GM18868 (cell line): ENCODE measurements around the gene ZNF485.
"Not testable (repeated sequence)": the region's sequence is repeated elsewhere in the genome, so short reads cannot be mapped to it uniquely, and the experiment has no call there.

Source experiments
- ATAC-seq: cut with Tn5 transposase; IDR thresholded peaks from one replicate; pipeline ENCODE4 v1.9.1; 2021; ENCODE audit warnings: mild to moderate bottlenecking, moderate library complexity; ENCODE audit not compliant: unreplicated experiment

Gene ZNF485

DNA sequence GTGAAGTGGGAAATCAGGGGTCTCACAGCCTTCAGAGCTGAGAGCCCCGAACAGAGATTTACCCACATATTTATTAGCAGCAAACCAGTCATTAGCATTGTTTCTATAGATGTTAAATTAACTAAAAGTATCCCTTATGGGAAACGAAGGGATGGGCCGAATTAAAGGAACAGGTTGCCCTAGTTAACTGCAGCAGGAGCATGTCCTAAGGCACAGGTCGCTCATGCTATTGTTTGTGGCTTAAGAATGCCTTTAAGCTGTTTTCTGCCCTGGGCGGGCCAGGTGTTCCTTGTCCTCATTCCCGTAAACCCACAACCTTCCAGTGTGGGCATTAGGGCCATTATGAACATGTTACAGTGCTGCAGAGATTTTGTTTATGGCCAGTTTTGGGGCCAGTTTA, 4.7 kb upstream of the ZNF485 start:
- not testable (repeated sequence) for ATAC-seq

- peak; percentile 19 for ATAC-seq
Measured at GRCh38 chr10:43605850-43606322, 352 bp upstream of the ZNF485 start.

DNA sequence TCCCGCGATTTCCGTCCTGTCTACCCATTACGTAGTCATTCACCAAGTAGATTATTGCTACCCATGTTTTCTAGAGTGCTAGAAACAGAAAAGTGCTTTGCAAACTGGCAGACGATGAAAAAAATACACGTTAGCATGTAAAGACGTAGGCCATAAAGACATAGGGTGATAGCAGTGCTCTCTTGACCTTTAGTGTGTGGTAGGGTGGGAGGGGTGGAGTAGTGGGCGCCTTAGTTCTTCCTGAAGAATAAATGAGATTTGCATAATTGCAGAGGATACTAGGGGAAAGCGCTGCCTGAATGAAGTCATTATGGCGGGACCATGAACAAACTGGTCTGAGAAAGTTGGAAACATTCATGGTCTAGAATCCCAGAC, 948 bp downstream of the ZNF485 start:
- no peak for ATAC-seq

DNA sequence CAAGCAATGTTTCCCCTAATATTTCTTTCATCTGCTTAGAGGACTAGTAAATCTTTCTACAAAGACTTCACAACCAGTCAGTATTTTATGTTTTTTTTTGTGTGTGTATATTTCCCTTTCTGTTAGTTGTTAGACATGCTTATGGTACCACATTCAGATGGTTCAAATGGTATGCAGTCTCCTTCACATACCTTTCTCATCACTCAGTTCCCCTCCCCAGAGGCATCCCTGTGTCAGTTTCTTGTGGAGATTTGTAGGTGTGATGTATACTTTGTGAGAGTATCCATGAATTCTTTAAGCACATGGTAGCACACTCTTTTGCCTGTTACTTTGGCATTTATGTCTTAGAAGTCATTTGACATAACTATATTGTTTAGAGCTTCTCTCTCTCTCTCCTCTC, 4.4 kb downstream of the ZNF485 start:
- no peak for ATAC-seq

GRCh38 chr10:43616697-43617370, 10.6 kb downstream of the ZNF485 start:
- ATAC-seq: no peak

DNA sequence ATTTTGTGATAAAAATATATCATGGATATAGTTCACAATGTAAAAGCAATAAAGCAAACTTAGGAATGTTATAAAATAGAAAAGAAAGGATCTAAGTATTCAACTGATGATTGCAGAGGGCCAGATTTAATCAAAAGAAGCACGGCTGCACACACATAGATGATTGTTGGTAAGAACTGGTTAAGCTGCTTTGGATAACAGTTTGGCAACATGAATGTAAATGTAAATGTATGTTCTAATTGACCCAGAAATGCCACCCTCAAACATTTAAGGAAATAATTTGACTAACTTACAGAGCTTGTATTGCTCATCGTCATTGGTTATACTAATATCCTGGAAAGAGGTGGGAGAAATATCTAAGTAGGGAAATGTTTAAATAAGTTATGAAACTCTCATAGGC, 13.1 kb downstream of the ZNF485 start:
- ATAC-seq: no peak

DNA sequence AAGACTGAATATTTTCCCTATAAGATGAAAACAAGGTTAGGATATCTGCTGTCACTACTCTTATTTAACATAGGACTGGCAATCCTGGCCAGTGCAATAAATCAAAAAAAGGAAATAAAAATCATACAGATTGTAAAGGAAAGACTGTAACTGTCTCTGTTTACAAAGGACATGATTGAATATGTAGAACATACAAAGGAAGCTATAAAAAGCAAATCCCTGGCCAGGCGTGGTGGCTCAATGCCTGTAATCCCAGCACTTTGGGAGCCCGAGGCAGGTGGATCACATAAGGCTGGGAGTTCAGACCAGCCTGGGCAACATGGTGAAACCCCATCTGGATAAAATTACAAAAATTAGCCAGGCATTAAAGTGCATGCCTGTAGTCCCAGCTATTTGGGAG, 15.8 kb downstream of the ZNF485 start:
- ATAC-seq: no peak

- ATAC-seq: no peak
Measured at GRCh38 chr10:43623351-43623750, 17.1 kb downstream of the ZNF485 start.

DNA sequence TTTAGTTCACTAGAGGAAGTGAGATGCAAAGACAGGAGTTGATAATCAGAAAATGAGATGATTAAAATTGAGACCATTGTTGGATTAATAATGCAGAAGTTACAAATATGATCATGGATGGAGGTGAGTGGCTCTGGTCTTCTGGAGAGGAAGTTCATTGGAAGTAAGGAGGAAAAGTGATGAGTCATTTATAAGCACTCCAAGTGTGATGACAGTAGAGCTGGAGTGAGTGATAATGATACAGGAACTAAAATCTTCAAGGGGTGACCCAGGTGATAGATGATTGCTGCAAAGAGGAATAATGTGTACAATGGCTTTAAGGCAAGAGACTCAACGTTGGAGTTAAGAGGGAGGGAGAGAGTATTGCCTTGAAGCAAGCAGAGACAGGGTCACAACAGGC, 21.7 kb downstream of the ZNF485 start:
- ATAC-seq: no peak

DNA sequence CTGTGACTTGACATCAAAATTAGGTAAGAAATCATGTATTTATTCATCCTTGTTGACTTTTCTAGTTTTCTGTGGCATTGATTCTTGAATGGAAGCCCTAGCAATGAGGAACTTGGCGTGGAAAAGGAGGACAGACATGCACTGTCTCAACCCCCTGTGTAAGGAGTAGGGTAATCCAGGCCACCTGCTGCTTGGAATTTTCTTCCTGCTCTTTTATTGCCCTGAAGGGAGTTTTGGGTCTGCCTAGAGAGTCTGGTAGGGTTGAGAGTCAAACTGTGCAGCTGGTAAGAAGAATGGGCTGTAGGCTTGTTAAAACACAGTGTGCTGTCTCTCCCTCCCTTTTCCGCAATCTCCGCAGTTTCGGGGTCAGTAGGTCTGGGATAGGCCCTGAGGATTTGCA, 22.7 kb downstream of the ZNF485 start:
- ATAC-seq: no peak

DNA sequence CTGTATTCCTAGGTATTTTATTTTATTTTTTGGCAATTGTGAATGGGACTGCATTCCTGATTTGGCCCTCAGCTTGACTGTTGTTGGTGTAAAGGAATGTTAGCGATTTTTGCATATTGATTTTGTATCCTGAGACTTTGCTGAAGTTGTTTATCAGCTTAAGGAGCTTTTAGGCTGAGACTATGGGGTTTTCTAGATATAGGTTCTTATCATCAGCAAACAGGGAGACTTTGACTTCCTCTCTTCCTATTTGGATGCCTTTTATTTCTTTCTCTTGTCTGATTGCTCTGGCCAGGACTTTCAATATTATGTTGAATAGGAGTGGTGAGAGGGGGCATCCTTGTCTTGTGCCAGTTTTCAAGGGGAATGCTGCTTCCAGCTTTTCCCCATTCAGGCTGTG, 29.6 kb downstream of the ZNF485 start:
- not testable (repeated sequence) for ATAC-seq

- no peak for ATAC-seq
Measured at GRCh38 chr10:43640603-43641002, 34.4 kb downstream of the ZNF485 start.

DNA sequence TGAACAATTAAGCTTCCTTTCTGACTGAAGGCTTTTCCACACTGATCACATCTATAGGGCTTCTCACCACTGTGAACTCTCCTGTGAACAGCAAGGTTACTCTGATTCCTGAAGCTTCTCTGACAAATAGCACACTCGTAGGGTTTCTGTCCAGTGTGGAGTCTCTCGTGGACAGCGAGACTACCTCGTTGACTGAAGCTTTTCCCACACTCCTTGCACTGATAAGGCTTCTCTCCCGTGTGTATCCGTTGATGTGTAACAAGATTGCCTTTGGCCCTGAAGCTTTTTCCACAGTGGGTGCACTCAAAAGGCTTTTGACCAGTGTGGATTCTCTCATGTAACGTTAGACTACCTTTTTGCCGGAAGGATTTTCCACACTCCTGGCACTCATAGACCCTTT, 38.0 kb downstream of the ZNF485 start:
- ATAC-seq: no peak

GRCh38 chr10:43645866-43646265, 39.6 kb downstream of the ZNF485 start:
- no peak for ATAC-seq

DNA sequence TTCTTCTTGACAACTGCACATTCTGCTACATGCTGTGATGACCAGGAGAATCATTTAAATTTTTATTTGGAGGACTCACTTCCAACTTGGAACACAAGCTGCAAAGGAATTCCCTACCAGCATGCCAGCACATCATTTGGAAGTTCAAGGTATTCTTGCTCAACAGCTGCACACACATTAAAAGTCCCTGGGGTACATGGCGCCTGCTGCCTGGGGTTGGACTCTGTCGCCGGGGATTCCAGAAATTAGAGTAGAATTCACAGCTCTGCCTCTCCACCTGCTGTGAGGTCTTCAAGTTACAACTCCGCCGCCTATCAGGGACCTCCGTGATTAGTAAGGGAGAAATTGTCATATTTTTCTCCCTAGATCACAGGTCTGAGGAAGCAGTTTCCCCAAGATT, 41.3 kb downstream of the ZNF485 start:
- no peak for ATAC-seq

- ATAC-seq: no peak
Measured at GRCh38 chr10:43648095-43648397, 41.8 kb downstream of the ZNF485 start.

- peak; percentile 99 for ATAC-seq
Measured at GRCh38 chr10:43648398-43649184, 42.4 kb downstream of the ZNF485 start, which contains the start of gene ZNF32. ZNF32 (minus strand) TSS chr10:43648881; CDS start chr10:43646133, 2,748 bp downstream.

DNA sequence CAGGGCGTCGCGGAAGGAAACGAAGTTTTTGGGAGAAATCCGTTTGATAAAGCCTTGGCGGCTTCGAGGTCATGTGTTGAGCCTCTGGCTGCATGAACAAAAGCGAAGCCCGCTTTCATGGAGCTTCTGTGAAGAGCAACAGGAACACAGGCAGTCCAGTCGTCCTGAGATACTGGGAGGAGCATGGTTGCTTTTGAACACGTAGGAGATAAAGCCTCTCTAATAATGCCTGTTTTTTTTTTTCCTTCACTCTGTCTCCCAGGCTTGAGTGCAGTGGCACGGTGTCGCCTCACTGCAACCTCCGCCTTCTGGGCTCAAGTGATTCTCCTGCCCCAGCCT, 42.9 kb downstream of the ZNF485 start:
- ATAC-seq: peak; percentile 7

GRCh38 chr10:43653746-43654145, 47.5 kb downstream of the ZNF485 start:
- no peak for ATAC-seq

GRCh38 chr10:43655311-43655710, 49.1 kb downstream of the ZNF485 start:
- ATAC-seq: no peak

DNA sequence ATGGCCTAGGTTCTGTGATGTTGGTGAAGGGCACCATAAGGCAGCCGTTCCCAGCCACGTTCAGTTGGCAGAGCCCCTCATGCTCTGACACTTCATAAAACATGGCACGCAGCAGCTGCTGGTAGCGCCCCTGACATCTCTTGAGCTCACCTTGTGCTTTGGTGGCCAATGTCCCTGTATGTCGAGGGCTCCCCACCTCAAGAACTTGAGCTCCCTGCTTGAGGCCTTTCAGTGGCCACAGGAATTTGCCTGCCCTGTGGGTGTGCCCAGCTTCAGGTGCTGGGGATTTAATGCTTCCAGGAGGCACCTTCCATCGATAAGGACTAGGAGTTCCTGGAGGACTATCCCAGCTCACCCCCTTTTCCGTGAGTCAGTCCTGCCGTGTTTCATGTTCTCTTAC, 52.0 kb downstream of the ZNF485 start:
- no peak for ATAC-seq

- ATAC-seq: no peak
Measured at GRCh38 chr10:43665054-43665453, 58.8 kb downstream of the ZNF485 start.

GRCh38 chr10:43666552-43666951, 60.3 kb downstream of the ZNF485 start:
- ATAC-seq: no peak
